GM21723 (cell line): Measurements from ENCODE around the gene CCDC102A.
"Not testable (repeated sequence)": the region's sequence is repeated elsewhere in the genome, so short reads cannot be mapped to it uniquely, and the experiment has no call there.

ENCODE experiments used
- ATAC-seq: cut with Tn5 transposase; IDR thresholded peaks from one replicate; pipeline ENCODE4 v1.9.1; 2021; ENCODE audit warnings: mild to moderate bottlenecking, moderate library complexity; ENCODE audit not compliant: unreplicated experiment

Gene CCDC102A

DNA sequence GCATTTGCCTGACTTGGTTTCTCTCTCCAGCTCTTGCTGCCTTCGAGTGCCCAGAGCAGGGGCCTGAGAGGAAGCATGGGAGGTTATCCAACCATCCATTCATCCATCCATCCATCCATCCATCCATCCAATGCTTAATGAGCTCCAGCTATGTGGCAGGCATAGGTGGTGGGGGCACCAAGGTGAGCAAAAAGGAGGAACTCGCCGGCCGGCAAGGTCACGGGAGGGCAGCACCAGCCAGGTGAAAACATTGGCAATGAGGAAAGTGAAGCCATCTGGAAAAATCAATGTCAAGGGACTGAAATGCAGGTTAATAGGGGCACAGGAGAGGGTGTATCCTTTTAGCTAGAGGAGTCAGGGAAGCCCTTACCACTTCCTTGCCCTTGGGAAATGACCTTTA lies 31.9 kb downstream of the CCDC102A start:
- ATAC-seq, result no peak

DNA sequence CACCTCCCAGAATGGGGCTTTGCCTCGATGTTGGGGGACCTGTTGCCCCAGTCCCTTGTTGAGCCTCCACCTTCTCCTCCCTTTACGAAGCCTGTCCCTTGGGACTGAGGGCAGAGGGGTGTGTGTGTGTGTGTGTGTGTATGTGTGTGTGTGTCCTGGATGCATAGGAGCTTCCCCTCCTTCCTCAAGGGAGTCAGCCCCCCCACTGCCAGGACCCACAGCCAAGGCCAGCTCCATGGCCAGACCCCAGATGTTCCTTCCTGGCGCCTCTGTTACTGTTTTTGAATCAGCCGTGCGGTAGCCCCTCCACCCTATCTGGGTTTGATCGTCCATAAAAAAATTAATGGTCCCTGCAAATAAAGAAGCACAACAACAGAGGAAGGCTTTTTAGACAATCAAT lies 32.4 kb downstream of the CCDC102A start:
- no peak for ATAC-seq

DNA sequence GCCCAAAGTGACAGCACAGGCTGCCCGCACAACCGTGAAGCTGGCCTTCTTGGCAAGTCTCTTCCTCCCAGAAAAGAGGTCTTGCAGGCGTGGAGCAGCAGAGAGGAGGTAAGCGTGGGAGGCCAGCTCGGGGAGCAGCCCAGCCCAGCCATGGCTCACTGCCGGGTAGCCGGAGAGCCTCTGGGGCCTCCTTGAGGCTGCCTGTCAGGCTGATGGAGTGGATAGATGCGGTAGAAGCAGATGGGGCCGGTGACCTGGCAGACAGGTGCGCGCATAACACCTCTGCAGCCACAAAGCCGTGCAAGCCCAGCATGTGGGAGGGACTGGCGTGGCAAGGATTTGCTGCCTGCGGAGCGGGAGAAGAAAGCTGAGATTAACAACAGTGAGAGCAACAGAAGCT lies 33.0 kb downstream of the CCDC102A start:
- ATAC-seq, result no peak

DNA sequence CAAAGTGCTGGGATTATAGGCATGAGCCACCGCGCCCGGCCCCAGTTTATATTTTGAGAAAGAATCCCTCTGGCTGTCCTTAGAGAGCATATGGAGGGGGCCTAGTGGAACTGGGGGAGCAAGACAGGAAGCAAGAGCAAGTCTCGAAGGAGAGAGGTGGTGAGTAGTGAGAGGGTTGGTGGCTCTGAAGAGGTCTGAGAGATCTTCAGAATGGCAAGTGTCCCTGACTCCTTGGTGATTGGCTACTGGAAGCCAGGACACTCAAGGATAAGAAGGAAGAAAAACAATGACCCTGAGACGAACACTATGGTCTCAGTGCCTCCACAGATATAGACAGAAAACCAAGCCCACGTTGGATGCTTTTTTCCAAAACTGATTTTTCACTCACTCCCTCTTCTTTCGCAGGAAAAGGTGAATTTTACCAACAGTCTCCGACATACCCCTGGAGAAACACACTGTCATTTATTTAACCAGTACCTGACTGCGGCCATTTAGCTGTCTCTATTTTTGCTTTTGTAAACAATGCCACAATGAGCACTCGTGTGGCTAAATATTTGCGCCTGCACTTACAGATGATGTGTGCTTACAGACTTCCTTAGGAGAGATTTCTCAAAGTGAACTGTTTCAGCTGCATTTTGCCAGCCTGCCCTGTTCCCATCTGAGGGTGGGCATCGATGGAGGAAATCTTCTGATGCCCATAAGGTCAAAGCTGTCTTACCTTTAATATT lies 34.2 kb downstream of the CCDC102A start:
- ATAC-seq, result no peak

DNA sequence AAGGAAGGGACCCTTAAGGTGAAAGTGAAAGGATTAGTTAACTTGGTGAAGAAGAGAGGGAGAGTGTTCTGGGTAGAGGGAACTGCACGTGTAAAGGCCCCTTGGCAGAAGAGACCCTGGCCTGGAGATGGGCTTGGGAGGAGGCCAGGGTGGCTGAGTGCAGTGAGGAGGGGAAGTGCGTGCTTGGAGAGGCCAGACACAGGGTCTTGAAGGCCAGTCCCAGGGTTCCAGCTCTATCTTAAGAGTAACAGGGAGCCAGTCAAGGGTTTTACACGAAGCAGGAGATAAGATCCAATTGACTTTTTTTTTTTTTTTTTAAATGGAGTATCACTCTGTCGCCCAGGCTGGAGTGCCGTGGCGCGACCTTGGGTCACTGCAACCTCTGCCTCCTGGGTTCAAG lies 34.9 kb downstream of the CCDC102A start:
- no peak for ATAC-seq

DNA sequence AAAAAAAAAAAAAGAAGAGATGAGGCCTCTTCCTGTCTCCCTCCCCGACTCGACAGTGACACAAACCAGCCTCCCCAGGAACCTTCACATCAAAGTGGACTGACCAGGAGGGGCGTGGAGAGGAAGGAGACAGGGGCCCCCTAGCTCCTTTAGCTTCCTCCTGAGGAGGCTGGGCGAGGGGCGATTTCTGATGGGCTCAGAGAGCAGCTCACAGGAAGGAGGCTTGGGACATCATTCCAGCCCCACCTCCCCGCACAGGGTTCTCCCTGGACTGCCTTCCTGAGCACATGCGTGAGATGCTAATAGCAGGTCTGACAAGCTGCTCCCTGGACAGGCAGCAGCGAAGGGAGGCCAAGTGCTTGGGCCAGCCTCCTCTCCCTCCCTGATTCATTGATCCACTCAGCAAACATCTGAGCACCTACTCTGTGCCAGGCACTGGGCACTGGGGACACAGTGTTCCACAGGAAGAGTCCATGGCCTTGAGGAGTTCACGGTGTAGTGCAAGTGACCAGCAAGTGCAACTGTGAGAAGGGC lies 35.7 kb downstream of the CCDC102A start:
- no peak for ATAC-seq

DNA sequence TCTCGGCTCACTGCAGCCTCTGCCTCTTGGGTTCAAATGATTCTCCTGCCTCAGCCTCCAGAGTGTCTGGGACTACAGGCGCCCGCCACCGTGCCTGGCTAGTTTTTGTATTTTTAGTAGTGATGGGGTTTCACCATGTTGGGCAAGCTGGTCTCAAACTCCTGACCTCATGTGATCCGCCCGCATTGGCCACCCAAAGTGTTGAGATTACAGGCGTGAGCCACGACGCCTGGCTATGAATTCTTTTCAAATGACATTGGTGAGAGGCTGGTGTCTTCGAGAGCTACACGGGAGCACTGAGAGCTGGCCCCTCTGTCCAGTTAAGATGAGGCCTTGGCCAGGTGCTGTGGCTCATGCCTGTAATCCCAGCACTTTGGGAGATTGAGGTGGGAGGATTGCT lies 36.4 kb downstream of the CCDC102A start:
- not testable (repeated sequence) for ATAC-seq

DNA sequence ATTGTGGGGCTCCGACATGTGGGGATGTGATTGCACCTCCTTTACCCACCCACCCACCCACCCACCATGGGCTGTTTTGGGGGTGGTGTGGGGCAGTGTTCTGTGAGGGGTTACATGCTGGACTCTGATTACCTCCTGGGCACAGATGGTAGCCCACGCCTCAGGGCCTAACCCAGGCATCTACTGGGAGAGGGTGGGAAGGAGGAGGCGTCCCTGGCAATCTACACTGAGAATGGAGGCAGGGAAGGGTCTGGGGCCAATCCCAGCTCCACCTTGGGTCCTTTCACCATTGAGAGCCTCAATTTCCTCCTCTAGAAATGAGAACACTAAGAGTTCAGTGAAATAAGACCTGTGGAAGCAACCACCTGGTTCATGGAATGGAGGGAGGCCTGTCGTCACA lies 38.3 kb downstream of the CCDC102A start:
- no peak for ATAC-seq

DNA sequence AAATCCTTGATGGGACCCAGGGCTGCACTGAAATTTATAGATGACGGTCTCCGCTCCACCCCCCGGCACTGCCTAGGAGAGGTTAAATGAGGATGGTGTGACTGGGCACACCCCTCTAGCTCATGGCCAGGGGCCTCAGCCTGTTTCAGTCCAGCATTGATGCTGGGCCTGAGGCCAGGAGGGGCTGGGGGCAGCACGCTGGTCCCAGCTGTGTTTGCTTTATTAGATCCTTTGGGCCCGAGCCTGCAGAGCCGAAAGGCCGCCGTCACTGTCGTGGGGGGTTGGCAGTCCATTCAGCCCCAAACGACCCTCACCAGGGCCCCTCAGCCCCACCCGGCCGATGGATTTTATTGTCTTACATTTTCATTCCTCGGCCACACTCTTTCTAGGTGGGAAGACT lies 39.2 kb downstream of the CCDC102A start:
- no peak for ATAC-seq

DNA sequence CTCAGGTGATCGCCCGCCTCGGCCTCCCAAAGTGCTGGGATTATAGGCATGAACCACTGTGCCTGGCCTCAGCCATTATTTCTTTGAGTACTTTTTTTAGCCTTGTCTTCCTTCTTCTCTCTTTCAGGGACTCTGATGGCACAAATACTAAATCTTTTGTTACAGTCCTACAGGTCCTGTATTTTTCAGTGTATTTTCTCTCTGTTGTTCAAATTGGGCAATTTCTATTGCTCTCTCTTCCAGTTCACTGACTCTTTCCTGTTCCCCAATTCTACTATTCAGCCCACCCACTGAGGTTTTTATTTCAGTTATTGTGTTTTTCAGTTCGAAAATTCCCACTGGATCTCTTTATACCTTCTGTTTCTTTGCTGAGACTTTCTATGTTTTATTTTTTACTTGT lies 42.6 kb downstream of the CCDC102A start:
- no peak for ATAC-seq

DNA sequence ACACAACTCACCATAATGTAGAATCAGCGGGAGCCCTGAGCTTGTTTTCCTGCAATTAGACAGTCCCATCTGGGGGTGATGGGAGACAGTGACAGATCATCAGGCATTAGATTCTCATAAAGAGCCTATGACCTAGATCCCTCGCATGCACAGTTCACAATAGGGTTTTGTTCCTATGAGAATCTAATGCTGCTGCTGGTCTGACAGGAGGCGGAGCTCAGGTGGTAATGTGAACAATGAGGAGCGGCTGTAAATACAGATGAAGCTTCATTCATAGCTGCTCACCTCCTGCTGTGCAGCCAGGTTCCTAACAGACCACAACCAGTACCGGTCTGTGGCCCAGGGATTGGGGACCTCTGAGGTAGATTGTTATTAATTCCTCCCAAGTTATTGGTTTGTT lies 47.1 kb downstream of the CCDC102A start:
- no peak for ATAC-seq

DNA sequence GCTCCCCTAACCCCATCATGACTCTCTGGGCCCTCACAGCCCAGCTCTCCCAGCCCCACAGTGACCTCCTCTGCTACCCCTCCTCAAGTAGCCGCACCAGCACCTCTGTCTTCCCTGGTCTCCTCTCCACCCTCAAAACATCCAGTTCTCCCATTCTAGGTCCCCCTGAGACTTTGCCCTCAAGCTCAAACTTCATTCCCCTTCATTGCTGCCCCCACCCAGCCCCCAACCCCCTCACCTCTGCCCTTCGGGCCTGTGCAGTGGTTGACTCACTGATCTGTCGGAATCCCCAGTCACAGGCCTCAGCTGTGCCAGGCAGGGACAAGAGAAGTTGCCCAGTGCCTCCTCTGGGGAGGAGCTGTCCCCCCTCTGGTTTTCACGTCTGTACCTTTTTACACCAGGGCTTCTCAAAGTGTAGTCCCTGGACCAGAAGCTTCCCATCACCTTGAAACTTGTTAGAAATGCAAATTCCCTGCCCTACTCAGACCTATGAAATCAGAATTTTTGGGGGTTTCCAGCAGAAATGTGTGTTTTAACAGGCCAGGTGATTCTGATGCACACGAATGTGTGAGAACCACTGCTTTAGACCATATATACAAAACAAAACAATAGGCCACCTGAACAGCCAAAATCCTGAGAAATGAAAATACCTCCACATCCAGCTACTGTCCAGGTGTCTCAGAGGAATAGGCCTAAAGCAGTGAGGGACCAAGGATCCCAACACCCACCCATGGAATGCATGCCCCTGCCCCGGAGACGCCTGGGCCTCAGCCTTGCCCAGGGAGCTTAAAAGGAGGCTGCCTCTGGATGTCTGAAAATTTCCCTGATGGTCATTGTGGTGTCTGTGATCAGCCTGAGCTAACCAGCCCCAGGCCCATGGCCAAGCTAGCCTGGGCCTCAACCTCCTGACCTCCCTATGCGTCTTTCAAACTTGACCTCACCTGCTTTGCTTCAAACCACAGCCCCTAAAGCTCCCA lies 49.2 kb downstream of the CCDC102A start:
- no peak for ATAC-seq

DNA sequence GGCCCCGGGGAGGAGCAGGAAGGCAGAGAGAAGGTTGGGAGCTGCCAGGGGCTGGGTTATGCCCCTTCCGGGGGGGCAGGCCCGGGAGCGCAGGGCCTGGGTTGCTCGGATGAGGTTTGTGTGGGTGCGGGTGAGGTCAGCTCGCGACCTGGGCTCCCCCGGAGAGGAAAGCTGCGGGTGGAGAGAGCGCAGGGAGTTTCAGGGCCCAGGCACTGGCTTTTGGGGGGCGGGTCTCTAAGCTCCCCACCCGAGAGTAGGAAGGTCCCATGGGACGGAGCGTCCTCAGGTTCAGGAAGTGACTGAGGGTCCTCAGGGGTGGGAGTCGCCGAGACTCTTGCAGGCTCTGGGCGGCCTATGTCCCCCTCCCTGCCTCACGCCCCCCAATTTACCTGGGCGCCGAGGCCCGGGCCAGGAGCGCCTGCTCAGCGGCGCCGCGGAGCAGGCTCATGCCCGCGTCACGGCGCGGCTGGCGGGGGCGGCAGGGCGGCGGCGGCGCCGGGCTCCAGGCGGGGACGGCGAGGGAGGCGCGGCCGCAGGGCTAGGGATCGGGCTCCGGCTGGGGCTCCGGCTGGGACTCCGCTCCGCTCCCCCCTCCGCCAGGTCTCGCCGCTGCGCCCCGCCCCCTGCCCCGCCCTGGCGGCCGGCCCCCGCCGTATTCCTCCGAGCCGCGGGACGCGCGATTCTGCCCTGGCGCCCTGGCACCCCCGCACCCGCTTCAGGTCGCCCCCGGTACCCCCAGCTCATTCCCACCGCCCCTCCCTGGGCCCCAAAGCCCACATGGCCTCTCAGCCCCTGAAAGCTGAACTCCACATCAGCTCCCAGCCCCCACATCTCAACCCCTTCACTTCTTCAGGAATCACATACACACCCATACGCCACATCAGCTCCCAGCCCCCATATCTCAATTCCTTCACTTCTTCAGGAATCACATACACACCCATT lies 50.2 kb downstream of the CCDC102A start, which contains the start of gene DOK4:
DOK4 (minus strand) TSS at position 578 of the 942 bp plus-strand sequence. CDS start 6,986 bp downstream, outside the sequence.
- peak; percentile 92 for ATAC-seq

DNA sequence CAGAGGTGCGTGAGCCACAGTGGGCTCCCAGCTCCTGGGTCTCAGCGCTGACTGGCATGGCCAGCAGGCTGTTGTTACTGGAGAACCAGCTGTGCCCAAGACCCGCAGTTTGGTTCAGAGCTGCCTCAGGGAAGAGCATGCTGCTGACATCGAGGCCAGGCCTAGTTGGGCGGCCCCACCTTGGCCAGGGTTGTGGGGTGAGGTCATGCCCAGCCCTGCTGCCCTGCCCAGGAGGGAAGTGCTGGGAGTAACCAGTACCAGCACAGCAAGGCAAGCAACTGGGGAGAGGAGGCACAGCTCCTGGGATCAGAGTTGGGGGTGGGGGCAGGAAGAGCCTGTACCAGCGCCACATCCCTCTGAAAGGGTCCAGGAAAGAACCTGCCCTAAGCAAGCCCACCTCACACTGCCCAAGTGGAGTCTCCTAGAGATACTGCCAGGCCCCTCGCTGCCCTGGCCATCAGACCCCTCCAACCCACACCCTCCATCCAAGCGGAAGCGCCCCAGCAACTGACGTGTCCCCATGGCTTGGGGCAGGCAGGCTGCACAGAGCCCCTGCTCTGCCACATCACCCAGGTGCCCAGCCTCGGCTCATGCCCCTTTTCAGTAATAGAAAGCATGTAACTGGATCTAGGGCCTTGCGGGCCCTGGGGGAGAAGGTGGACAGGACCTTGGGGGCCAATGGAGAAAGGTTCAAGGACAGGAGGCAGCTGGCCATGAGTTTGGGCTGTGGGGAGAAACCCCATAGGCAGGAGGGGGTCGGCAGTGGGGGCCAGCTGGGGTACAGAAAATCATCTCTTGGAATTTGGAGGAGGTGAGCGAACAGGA lies 51.1 kb downstream of the CCDC102A start:
- ATAC-seq, result no peak

DNA sequence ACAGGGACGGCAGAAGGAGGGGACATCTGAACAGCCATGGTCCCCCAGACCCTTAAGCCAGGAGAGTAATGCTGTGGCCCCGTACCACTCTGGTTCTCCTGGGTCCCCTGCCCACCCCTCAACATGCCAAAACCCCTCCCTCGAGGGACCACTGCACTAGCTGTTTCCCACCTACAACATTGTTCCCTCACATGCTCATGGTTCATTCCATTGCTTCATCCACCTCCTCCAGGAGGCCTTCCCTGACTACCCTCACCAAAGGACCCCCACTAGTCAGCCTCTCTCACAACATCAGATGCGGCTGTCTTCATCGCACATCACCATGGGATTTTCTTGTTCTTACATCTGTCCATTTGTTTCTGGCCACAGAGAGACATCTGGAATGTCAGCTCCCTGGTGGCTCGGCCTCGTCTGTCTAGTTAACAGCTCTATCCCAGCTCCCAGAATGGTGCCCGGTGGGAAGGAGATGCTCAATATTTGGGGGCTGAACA lies 51.8 kb downstream of the CCDC102A start:
- no peak for ATAC-seq

DNA sequence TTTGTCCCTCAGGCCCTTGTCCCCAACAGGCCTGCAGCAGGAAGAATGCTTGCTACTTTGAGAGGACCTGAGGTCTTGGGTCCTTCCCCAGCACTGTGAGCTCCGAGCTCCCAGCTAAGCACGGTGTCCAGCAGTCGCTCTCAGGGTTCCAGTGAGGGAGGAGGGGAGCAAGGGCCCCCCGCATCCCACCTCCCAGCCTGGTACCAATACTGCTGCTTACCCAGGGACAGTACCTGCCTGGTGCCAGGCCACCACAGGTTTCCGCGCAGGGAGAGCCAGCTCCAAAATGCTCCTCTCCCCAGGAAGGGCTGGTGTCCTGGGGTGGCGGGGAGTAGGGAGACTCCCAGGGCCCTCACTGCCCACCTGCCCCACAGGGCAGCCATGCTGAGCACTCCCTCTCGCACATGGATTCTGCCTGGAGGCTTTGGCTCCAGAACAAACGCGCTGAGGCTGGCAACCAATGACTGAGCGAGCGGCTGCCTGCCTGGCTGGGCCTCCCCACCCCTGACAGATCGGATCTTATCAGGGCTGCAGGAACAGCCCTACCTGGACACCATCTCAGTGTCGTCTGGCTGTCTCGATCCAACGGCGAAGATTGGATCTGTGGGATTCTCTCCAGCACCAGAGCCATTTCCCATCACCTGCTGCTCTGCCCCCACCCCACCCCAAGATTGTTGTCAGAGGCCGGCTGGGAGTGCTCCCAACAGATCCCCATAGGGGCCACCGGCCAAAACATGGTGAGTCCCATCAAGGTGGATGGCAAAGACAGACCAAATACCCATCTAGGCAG lies 52.5 kb downstream of the CCDC102A start:
- ATAC-seq, result no peak

DNA sequence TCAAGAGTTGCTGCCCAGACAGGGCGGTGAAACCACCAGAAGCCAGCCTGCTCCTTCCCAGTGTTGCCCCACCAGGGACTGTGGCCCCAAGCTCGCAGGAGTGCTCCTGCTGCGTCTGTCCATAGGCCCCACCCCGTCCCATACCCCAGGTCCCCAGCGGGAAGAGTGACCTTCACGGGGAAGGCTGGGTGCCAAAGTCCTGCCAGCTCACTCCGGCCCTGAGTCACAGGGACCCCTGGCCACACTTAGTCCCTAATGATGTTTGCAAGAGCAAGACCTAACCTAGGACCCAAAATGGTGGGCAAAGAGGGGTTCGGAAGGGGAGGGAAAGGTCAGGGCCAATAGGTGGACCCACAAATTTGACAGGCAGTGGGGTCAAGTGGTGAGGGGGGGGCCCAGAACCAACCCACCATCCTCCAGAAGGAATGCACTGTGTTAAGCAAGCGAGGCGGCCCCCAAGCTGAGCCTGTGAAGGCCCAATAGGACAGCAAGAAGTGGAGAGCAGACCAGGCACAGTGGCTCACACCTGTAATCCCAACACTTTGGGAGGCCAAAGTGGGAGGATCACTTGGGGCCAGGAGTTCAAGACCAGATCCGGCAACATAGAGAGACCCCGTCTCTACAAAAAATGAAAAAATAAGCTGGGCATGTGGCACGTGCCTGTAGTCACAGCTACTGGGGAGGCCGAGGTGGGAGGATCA lies 53.4 kb downstream of the CCDC102A start:
- ATAC-seq, result no peak

DNA sequence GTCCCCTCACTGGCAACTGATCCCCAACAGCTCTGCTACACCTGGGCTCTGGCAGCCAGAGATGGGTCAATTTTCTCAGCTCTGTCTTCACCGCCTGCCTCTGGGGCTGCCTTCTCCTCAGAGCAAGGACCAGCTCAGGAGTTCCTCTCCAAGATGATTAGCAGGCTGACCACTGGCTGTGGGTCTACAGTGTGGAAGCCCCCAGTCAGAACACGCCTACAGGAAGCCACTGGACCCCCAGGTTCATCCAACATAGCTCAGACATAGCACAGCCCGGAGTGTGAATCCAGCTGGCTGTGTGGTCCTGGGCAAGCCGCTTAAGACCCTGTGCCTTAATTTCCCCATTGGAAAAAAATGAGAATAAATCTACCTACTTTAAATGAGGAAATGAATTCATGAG lies 55.0 kb downstream of the CCDC102A start:
- no peak for ATAC-seq
